GM23248 (cell line): ENCODE measurements around the gene CDH4.

Source experiments
- EZH2 ChIP-seq: fragments of 200-600 bp; sonication (generic); IDR thresholded peaks from 2 replicates; pipeline ENCODE4 v1.6.1; 2018; ENCODE audit warnings: antibody characterized with exemption, mild to moderate bottlenecking; ENCODE audit not compliant: insufficient read depth, poor library complexity, severe bottlenecking
- EZH2phosphoT487 ChIP-seq: fragments of 200-600 bp; sonication (generic); IDR thresholded peaks from 2 replicates; pipeline ENCODE4 v1.6.1; 2018; ENCODE audit warnings: antibody characterized with exemption, moderate library complexity, mild to moderate bottlenecking, low read depth; ENCODE audit not compliant: insufficient read depth

- TF ChIP-seq EZH2phosphoT487 (no peak), EZH2 (no peak)
These were observed 161.7 kb downstream of the CDH4 start for GRCh38 chr20:61413752-61414151.
